Neural cell (in vitro differentiated cells): ENCODE measurements around the gene RAP1GAP2. TPM values are rescaled to one million over a fixed set of nuclear protein-coding genes. Genes with fewer than 3 reads are reported as not detected.
"Not testable (repeated sequence)": the region's sequence is repeated elsewhere in the genome, so short reads cannot be mapped to it uniquely, and the experiment has no call there.

ENCODE experiments used
- H2AFZ ChIP-seq: fragments of 200-600, 300-800 bp; sonication (generic), shearing (Covaris generic); 2 replicates; pipeline ENCODE4 v1.6.0; 2014; ENCODE audit warnings: low read depth, mild to moderate bottlenecking, antibody characterized with exemption, low read length, moderate library complexity
- H3F3A ChIP-seq: fragments of 200-600 bp; shearing (Covaris generic); 2 replicates; pipeline ENCODE4 v1.6.1; 2016; ENCODE audit warnings: mild to moderate bottlenecking, moderate library complexity, mixed read lengths, antibody characterized with exemption, low read length; ENCODE audit not compliant: insufficient read depth, poor library complexity, severe bottlenecking
- H3K27ac ChIP-seq: fragments of 200-600, 300-800 bp; sonication (generic), shearing (Covaris generic); 2 replicates; pipeline ENCODE4 v1.5.1; 2014; ENCODE audit warnings: mild to moderate bottlenecking, low read length, moderate library complexity
- H3K27me3 ChIP-seq: fragments of 300-800, 200-600 bp; sonication (generic), shearing (Covaris generic); 2 replicates; pipeline ENCODE4 v1.6.0; 2014; ENCODE audit warnings: mild to moderate bottlenecking, low read depth, low read length, moderate library complexity; ENCODE audit not compliant: insufficient read depth
- H3K36me3 ChIP-seq: fragments of 300-800, 200-600 bp; sonication (generic), shearing (Covaris generic); 2 replicates; pipeline ENCODE4 v1.5.1; 2014; ENCODE audit warnings: mild to moderate bottlenecking, antibody characterized with exemption, low read length, moderate library complexity; ENCODE audit not compliant: insufficient read depth
- H3K4me2 ChIP-seq: fragments of 300-800, 200-600 bp; sonication (generic), shearing (Covaris generic); 2 replicates; pipeline ENCODE4 v1.6.0; 2014; ENCODE audit warnings: mild to moderate bottlenecking, low read length
- H3K4me3 ChIP-seq: fragments of 300-800, 200-600 bp; sonication (generic), shearing (Covaris generic); 2 replicates; pipeline ENCODE4 v1.5.1; 2014; ENCODE audit warnings: mild to moderate bottlenecking, low read length, moderate library complexity
- H3K79me2 ChIP-seq: fragments of 200-600 bp; shearing (Covaris generic); replicated peaks from 2 replicates; pipeline ENCODE4 v1.6.0; 2014; ENCODE audit warnings: mild to moderate bottlenecking, low read length, moderate library complexity; ENCODE audit not compliant: insufficient read depth
- H3K9ac ChIP-seq: fragments of 300-800, 200-600 bp; sonication (generic), shearing (Covaris generic); 2 replicates; pipeline ENCODE4 v1.6.1; 2016; ENCODE audit warnings: mild to moderate bottlenecking, low read length, mixed read lengths
- H3K9me2 ChIP-seq: fragments of 200-600 bp; shearing (Covaris generic); 2 replicates; pipeline ENCODE4 v1.6.1; 2016; ENCODE audit warnings: mild to moderate bottlenecking, low read length, mixed read lengths; ENCODE audit not compliant: insufficient read depth
- H3K9me3 ChIP-seq: fragments of 200-600, 300-800 bp; sonication (generic), shearing (Covaris generic); 2 replicates; pipeline ENCODE4 v1.6.1; 2016; ENCODE audit warnings: mild to moderate bottlenecking, mixed run types, low read length, moderate library complexity, mixed read lengths
- H4K20me1 ChIP-seq: fragments of 200-600 bp; shearing (Covaris generic); 2 replicates; pipeline ENCODE4 v1.6.1; 2016; ENCODE audit warnings: mild to moderate bottlenecking, mixed run types; ENCODE audit not compliant: insufficient read depth
- EP300 ChIP-seq: fragments of 450-650 bp; conservative IDR thresholded peaks from 2 replicates; pipeline ENCODE4 v1.6.1; 2014; ENCODE audit warnings: antibody characterized with exemption, mild to moderate bottlenecking, moderate library complexity; ENCODE audit not compliant: poor library complexity, severe bottlenecking
- EZH2 ChIP-seq: fragments of 200-600, 300-800 bp; shearing (Covaris generic), sonication (generic); IDR thresholded peaks from 2 replicates; pipeline ENCODE4 v1.6.1; 2014; ENCODE audit warnings: antibody characterized with exemption, low read length, borderline replicate concordance, mild to moderate bottlenecking; ENCODE audit not compliant: insufficient read depth, poor library complexity, severe bottlenecking
- MXI1 ChIP-seq: fragments of 450-650 bp; conservative IDR thresholded peaks from 2 replicates; pipeline ENCODE4 v1.6.1; 2014; ENCODE audit warnings: antibody characterized with exemption, mild to moderate bottlenecking; ENCODE audit not compliant: poor library complexity, severe bottlenecking
- POLR2AphosphoS5 ChIP-seq: IDR thresholded peaks from 2 replicates; pipeline ENCODE4 v1.6.1; 2012
- RAD21 ChIP-seq: fragments of 450-650 bp; conservative IDR thresholded peaks from 2 replicates; pipeline ENCODE4 v1.6.1; 2014; ENCODE audit warnings: antibody characterized with exemption, mild to moderate bottlenecking, moderate library complexity
- SMC3 ChIP-seq: fragments of 450-650 bp; conservative IDR thresholded peaks from 2 replicates; pipeline ENCODE4 v1.6.1; 2014; ENCODE audit warnings: antibody characterized with exemption, mild to moderate bottlenecking, moderate library complexity; ENCODE audit not compliant: poor library complexity
- TAF1 ChIP-seq: IDR thresholded peaks from 2 replicates; pipeline ENCODE4 v1.6.1; 2012; ENCODE audit warnings: low read depth
- polyA plus RNA-seq: library from polyadenylated mRNA; depleted of rRNA; stranded (reverse); fragments of >200 nt; gene quantifications from 2 replicates; pipeline ENCODE4 v1.2.3, GENCODE V29; 2014
- TF ChIP-seq, protein P1 (sequence below): fragments of 450-650 bp; IDR thresholded peaks from 2 replicates; pipeline ENCODE4 v1.5.1; 2014; ENCODE audit warnings: antibody characterized with exemption, mild to moderate bottlenecking, moderate library complexity; ENCODE audit not compliant: poor library complexity, severe bottlenecking
- TF ChIP-seq, protein P2 (sequence below): IDR thresholded peaks from 2 replicates; pipeline ENCODE4 v1.6.1; 2012; ENCODE audit warnings: borderline replicate concordance

RAP1GAP2 gene
- polyA plus RNA-seq, 1 donor from 2014 or later = 14.8 TPM

DNA sequence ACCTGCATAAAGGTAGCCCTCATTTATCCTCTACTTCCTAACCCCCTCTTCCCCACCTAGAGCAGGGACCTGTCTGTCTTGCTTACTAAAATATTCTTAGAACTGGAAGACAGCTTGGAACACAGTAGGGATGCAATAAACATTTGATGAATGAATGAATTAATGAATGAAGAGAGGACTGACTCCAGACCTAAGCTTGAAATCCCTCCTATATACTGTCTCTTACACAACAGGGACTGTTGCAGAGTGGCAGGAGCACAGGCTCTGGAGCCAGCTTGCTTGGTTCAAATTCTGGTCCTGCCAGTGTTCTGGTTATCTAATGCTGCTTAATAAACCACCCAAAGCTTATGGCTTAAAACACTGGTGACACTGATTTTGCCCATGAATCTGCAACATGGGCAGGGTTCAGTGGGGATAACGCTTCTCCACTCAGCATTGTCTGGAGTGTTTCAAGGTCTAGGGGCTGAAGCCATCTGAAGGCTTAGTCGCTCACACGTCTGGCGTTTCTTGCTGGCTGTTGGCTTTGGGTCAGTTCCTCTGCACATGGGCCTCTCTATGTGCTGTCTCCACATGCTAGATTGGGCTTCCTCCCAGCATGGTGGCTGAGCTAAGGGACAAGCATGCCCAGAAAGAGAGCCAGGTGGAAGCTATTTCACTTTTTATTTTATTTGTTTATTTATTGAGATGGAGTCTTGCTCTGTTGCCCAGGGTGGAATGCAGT lies 12.8 kb upstream of the RAP1GAP2 start:
- Histone ChIP-seq H3K9me3 (no peaks in the 10 kb centered on the region), H2AFZ (no peak overlapping the region), H3K4me2 (no peak overlapping the region), H4K20me1 (no peaks in the 10 kb centered on the region), H3K9me2 (no peaks in the 10 kb centered on the region), H3K9ac (no peak overlapping the region), H3K36me3 (no peaks in the 10 kb centered on the region), H3K4me3 (no peak overlapping the region), H3K79me2 (no peaks in the 10 kb centered on the region), H3K27me3 (no peaks in the 10 kb centered on the region), H3K27ac (no peak overlapping the region), H3F3A (no peaks in the 10 kb centered on the region)
- TF ChIP-seq POLR2AphosphoS5 (no peak), SMC3 (no peak), TAF1 (no peak), RAD21 (no peak)
- TF ChIP-seq, protein P1, sequence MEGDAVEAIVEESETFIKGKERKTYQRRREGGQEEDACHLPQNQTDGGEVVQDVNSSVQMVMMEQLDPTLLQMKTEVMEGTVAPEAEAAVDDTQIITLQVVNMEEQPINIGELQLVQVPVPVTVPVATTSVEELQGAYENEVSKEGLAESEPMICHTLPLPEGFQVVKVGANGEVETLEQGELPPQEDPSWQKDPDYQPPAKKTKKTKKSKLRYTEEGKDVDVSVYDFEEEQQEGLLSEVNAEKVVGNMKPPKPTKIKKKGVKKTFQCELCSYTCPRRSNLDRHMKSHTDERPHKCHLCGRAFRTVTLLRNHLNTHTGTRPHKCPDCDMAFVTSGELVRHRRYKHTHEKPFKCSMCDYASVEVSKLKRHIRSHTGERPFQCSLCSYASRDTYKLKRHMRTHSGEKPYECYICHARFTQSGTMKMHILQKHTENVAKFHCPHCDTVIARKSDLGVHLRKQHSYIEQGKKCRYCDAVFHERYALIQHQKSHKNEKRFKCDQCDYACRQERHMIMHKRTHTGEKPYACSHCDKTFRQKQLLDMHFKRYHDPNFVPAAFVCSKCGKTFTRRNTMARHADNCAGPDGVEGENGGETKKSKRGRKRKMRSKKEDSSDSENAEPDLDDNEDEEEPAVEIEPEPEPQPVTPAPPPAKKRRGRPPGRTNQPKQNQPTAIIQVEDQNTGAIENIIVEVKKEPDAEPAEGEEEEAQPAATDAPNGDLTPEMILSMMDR = no peak

DNA sequence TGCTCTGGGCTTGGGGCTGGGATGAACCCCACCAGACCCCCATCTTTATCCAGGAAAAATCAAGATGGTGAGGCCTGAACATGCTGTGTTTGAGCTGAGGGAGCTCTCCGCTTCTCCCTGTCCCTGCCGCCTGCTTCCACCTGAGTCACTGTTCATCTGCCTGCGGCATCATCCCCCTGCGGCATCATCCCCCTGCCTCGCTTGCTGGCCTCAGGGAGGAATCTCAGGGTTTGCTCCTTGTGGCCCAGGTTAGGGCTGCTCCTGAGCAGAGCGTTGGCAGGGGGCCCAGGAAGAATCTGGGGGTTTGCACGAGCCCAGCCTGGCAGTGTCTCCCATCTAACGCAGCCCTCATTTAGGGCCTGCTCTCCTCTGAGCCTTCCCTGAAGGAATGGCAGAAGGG lies 11.4 kb upstream of the RAP1GAP2 start:
- no peaks in the 10 kb centered on the region for H3K79me2 ChIP-seq
- no peak overlapping the region for H3K4me3 ChIP-seq
- H3K9ac ChIP-seq = no peak overlapping the region
- H4K20me1 ChIP-seq = no peaks in the 10 kb centered on the region
- H3K4me2 ChIP-seq = no peak overlapping the region
- H2AFZ ChIP-seq = no peak overlapping the region
- TF ChIP-seq EZH2 (no peak), EP300 (no peak), SMC3 (no peak), TAF1 (no peak), MXI1 (no peak), RAD21 (no peak), POLR2AphosphoS5 (no peak)
- TF ChIP-seq, protein P1 = no peak
- TF ChIP-seq, protein P2, sequence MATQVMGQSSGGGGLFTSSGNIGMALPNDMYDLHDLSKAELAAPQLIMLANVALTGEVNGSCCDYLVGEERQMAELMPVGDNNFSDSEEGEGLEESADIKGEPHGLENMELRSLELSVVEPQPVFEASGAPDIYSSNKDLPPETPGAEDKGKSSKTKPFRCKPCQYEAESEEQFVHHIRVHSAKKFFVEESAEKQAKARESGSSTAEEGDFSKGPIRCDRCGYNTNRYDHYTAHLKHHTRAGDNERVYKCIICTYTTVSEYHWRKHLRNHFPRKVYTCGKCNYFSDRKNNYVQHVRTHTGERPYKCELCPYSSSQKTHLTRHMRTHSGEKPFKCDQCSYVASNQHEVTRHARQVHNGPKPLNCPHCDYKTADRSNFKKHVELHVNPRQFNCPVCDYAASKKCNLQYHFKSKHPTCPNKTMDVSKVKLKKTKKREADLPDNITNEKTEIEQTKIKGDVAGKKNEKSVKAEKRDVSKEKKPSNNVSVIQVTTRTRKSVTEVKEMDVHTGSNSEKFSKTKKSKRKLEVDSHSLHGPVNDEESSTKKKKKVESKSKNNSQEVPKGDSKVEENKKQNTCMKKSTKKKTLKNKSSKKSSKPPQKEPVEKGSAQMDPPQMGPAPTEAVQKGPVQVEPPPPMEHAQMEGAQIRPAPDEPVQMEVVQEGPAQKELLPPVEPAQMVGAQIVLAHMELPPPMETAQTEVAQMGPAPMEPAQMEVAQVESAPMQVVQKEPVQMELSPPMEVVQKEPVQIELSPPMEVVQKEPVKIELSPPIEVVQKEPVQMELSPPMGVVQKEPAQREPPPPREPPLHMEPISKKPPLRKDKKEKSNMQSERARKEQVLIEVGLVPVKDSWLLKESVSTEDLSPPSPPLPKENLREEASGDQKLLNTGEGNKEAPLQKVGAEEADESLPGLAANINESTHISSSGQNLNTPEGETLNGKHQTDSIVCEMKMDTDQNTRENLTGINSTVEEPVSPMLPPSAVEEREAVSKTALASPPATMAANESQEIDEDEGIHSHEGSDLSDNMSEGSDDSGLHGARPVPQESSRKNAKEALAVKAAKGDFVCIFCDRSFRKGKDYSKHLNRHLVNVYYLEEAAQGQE = no peak
- no peak overlapping the region for H3K27ac ChIP-seq
- H3K9me3 ChIP-seq = no peaks in the 10 kb centered on the region
- H3F3A ChIP-seq = no peaks in the 10 kb centered on the region
- H3K9me2 ChIP-seq = no peaks in the 10 kb centered on the region
- no peaks in the 10 kb centered on the region for H3K27me3 ChIP-seq
- H3K36me3 ChIP-seq = no peaks in the 10 kb centered on the region

DNA sequence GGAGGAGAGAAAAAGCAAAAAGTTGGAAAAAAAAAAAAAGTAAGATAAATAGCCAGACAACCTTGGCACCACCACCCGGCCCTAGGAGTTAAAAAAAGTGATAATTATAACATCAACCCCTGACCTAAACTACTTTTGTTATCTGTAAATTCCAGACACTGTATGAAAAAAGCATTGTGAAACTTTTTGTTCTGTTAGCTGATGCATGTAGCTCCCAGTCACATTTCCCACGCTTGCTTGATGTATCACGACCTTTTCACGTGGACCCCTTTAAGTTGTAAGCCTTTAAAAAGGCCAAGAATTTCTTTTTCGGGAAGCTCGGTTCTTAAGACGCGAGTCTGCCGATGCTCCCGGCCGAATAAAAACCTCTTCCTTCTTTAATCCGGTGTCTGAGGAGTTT lies 10.9 kb upstream of the RAP1GAP2 start:
- not testable (repeated sequence) for H3K9me2 ChIP-seq

More for the DNA sequence above, 10.9 kb upstream of the RAP1GAP2 start:
- not testable (repeated sequence) for H3K9me3 ChIP-seq, H3K9ac ChIP-seq, H2AFZ ChIP-seq, H3K36me3 ChIP-seq, H3K4me2 ChIP-seq, H3K4me3 ChIP-seq, H3F3A ChIP-seq, H3K27ac ChIP-seq, H3K79me2 ChIP-seq, H3K27me3 ChIP-seq, H4K20me1 ChIP-seq
